DND-41 (cell line): ENCODE data around the gene IRX1.

ENCODE experiments used
- ATAC-seq: fragments of 200-7000 bp; cut with Tn5 transposase; 3 replicates; pipeline ENCODE4 v1.9.1; 2021; ENCODE audit warnings: low read depth; ENCODE audit not compliant: insufficient read depth
- DNase-seq: peaks from one replicate; pipeline ENCODE4 v3.0.0-alpha.2; 2020
- H2AFZ ChIP-seq: 2 replicates; pipeline ENCODE4 v1.6.0; 2012; ENCODE audit warnings: low read depth, low read length
- H3K27ac ChIP-seq: 2 replicates; pipeline ENCODE4 v1.5.1; 2012; ENCODE audit warnings: low read length, inconsistent platforms
- H3K27me3 ChIP-seq: fragments of 200-600 bp; sonication (generic); 2 replicates; pipeline ENCODE4 v1.6.0; 2012; ENCODE audit warnings: low read length, mild to moderate bottlenecking, inconsistent platforms; ENCODE audit not compliant: insufficient read depth, poor library complexity
- H3K36me3 ChIP-seq: 2 replicates; pipeline ENCODE4 v1.5.1; 2012; ENCODE audit warnings: low read length, inconsistent platforms; ENCODE audit not compliant: insufficient read depth
- H3K4me1 ChIP-seq: 2 replicates; pipeline ENCODE4 v1.5.1; 2012; ENCODE audit warnings: mild to moderate bottlenecking, low read length; ENCODE audit not compliant: insufficient read depth
- H3K4me2 ChIP-seq: 2 replicates; pipeline ENCODE4 v1.6.0; 2012; ENCODE audit warnings: mild to moderate bottlenecking, moderate library complexity, low read length, inconsistent platforms; ENCODE audit not compliant: insufficient read depth
- H3K4me3 ChIP-seq, 2 experiments: fragments of 200-600 bp in 1 of 2; shearing (Covaris generic) in 1 of 2; 2 replicates each; pipeline ENCODE4 v1.5.1; 2012 to 2016; ENCODE audit warnings: inconsistent platforms in 2 of 2, low read length in 2 of 2, mild to moderate bottlenecking in 2 of 2, low read depth in 1 of 2, moderate library complexity in 1 of 2
- H3K79me2 ChIP-seq: 2 replicates; pipeline ENCODE4 v1.6.0; 2012; ENCODE audit warnings: low read length, inconsistent platforms; ENCODE audit not compliant: insufficient read depth
- H3K9ac ChIP-seq: 2 replicates; pipeline ENCODE4 v1.6.0; 2012; ENCODE audit warnings: low read depth, mild to moderate bottlenecking, inconsistent platforms, low read length, moderate library complexity
- H3K9me3 ChIP-seq: 2 replicates; pipeline ENCODE4 v1.5.1; 2012; ENCODE audit warnings: low read length, moderate library complexity, mild to moderate bottlenecking, inconsistent platforms; ENCODE audit not compliant: insufficient read depth, severe bottlenecking
- H4K20me1 ChIP-seq: 2 replicates; pipeline ENCODE4 v1.6.0; 2012; ENCODE audit warnings: low read length; ENCODE audit not compliant: insufficient read depth
- EZH2 ChIP-seq: IDR thresholded peaks from 3 replicates; pipeline ENCODE4 v1.6.1; 2012; ENCODE audit warnings: borderline replicate concordance, low read depth, mild to moderate bottlenecking, moderate library complexity, low read length, inconsistent platforms; ENCODE audit not compliant: severe bottlenecking
- TF ChIP-seq, protein P1 (sequence below): IDR thresholded peaks from 2 replicates; pipeline ENCODE4 v1.5.1; 2012; ENCODE audit warnings: borderline replicate concordance, low read length, moderate library complexity, mild to moderate bottlenecking; ENCODE audit not compliant: poor library complexity, severe bottlenecking; ENCODE audit errors: extremely low read depth

The IRX1 gene

DNA sequence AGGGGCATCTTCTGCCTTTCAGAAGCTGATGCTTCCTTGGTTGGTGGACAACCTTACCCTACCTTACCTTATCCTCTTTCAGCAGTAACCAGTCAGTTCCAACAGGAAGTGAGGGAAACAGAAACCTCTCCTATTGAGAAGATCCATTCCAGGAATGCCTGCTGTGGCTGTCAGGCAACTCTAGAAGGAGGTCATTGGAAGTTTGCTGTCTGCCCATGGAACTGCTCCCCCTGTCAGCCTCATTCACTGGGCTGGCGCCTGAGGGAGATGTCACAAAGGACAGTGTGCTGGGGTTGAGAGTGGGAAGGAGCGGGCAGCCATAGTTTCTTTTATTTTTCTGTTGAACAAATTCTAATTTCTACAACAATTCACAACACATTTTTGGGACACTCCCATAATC, 54.7 kb downstream of the IRX1 start:
- no peak overlapping the region for H2AFZ ChIP-seq
- H3K4me2 ChIP-seq = no peak overlapping the region
- no peaks in the 10 kb centered on the region for H3K9me3 ChIP-seq
- no peak for ATAC-seq
- TF ChIP-seq, protein P1, sequence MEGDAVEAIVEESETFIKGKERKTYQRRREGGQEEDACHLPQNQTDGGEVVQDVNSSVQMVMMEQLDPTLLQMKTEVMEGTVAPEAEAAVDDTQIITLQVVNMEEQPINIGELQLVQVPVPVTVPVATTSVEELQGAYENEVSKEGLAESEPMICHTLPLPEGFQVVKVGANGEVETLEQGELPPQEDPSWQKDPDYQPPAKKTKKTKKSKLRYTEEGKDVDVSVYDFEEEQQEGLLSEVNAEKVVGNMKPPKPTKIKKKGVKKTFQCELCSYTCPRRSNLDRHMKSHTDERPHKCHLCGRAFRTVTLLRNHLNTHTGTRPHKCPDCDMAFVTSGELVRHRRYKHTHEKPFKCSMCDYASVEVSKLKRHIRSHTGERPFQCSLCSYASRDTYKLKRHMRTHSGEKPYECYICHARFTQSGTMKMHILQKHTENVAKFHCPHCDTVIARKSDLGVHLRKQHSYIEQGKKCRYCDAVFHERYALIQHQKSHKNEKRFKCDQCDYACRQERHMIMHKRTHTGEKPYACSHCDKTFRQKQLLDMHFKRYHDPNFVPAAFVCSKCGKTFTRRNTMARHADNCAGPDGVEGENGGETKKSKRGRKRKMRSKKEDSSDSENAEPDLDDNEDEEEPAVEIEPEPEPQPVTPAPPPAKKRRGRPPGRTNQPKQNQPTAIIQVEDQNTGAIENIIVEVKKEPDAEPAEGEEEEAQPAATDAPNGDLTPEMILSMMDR = no peak
- no peak for TF ChIP-seq EZH2
- no peak overlapping the region for H3K27ac ChIP-seq
- no peaks in the 10 kb centered on the region for H4K20me1 ChIP-seq
- no peaks in the 10 kb centered on the region for H3K79me2 ChIP-seq
- no peaks in the 10 kb centered on the region for H3K36me3 ChIP-seq
- H3K9ac ChIP-seq = no peak overlapping the region
- H3K27me3 ChIP-seq = no peaks in the 10 kb centered on the region
- no peak for DNase-seq
- no peak overlapping the region for H3K4me3 ChIP-seq
- no peaks in the 10 kb centered on the region for H3K4me1 ChIP-seq

GRCh38 chr5:3650868-3651267, 55.2 kb downstream of the IRX1 start:
- Histone ChIP-seq H3K4me2 (no peak overlapping the region), H2AFZ (no peak overlapping the region), H3K27me3 (no peaks in the 10 kb centered on the region), H3K79me2 (no peaks in the 10 kb centered on the region), H3K9me3 (no peaks in the 10 kb centered on the region), H3K9ac (no peak overlapping the region), H3K27ac (no peak overlapping the region), H3K4me1 (no peaks in the 10 kb centered on the region), H4K20me1 (no peaks in the 10 kb centered on the region), H3K4me3 (no peak overlapping the region), H3K36me3 (no peaks in the 10 kb centered on the region)
- DNase-seq = peak; percentile 34
- no peak for TF ChIP-seq EZH2
- TF ChIP-seq, protein P1 = no peak
- ATAC-seq = peak; percentile 55; the same call in 2 of the 3 replicates
